ENCODE results near the gene HPCAL4. TPM values are rescaled to one million over a fixed set of nuclear protein-coding genes. Genes with fewer than 3 reads are reported as not detected.

The HPCAL4 gene
- total and polyA plus RNA-seq, 9 of the 15 experiments (the other 6 are each of a cell fraction or from before 2014, with no cell fraction given): 0.01 to 0.04 (median 0.04) TPM; not detected in 4

GRCh38 chr1:39727932-39728317, 36.7 kb upstream of the HPCAL4 start:
- Histone ChIP-seq H3K36me3 (ENCODE audit: control insufficient read depth, insufficient read depth, low read length) (no peaks in the 10 kb centered on the region), H4K20me1 (replicated peaks; ENCODE audit: control insufficient read depth, insufficient read depth, low read length) (no peaks in the 10 kb centered on the region), H3K9me1 (ENCODE audit: control insufficient read depth, insufficient read depth, low read length) (no peaks in the 10 kb centered on the region), H3K9ac (ENCODE audit: insufficient read depth in 1 of 2, low read depth in 2 of 2, low read length in 2 of 2) (peak overlapping the region in 1 of 2 experiments; percentile 14; a peak in 1 of 4 replicates), H3K4me3 (no peak overlapping the region), H3K27ac (ENCODE audit: extremely low read depth, low read depth, low read length) (no peak overlapping the region), H3K9me3 (replicated peaks; ENCODE audit: control insufficient read depth, insufficient read depth, low read depth, low read length) (no peaks in the 10 kb centered on the region), H3K79me2 (ENCODE audit: control insufficient read depth, insufficient read depth, low read length) (no peaks in the 10 kb centered on the region), H3K4me1 (replicated peaks in 1 of 2; ENCODE audit: control insufficient read depth in 2 of 2, insufficient read depth in 2 of 2, low read length in 2 of 2) (peaks cover 0 to 5% of the 10 kb centered on the region in 2 experiments; a peak in 2 of 5 replicates), H3K4me2 (ENCODE audit: insufficient read depth, low read length) (0 out of 2 replicates have a peak overlapping the region, but pooled peaks have one; percentile 17), H3K27me3 (ENCODE audit: control insufficient read depth in 2 of 2, insufficient read depth in 2 of 2, low read length in 2 of 2) (peaks cover 25 to 32% of the 10 kb centered on the region in 2 experiments), H2AFZ (ENCODE audit: low read depth, low read length) (no peak overlapping the region)
- intact Hi-C loops (cut with micrococcal nuclease): no loop called here
- in situ Hi-C loops (cut with MboI): no loop called here
- FAIRE-seq (no peak), DNase-seq (ENCODE audit: extremely low read depth in 1 of 4, low spot score in 3 of 4) (no peak), ATAC-seq (no peak)
- CTCF ChIA-PET (ENCODE audit: low intra/inter-chr PET ratio): no interaction called here
- WGBS (ENCODE audit: insufficient coverage, low coverage, missing lambda C conversion rate): 63% methylated on average over 14 of the region's 14 CpGs
- TF ChIP-seq NR2F6 (CRISPR knock-in tag; IDR thresholded peaks at IDR 0.05) (no peak), HLTF (IDR thresholded peaks at IDR 0.05) (no peak), ZKSCAN3 (CRISPR knock-in tag; IDR thresholded peaks at IDR 0.05) (no peak), MEF2D (tag; conservative IDR thresholded peaks at IDR 0.05; ENCODE audit: low read depth) (no peak)
- TF ChIP-seq, protein P1, sequence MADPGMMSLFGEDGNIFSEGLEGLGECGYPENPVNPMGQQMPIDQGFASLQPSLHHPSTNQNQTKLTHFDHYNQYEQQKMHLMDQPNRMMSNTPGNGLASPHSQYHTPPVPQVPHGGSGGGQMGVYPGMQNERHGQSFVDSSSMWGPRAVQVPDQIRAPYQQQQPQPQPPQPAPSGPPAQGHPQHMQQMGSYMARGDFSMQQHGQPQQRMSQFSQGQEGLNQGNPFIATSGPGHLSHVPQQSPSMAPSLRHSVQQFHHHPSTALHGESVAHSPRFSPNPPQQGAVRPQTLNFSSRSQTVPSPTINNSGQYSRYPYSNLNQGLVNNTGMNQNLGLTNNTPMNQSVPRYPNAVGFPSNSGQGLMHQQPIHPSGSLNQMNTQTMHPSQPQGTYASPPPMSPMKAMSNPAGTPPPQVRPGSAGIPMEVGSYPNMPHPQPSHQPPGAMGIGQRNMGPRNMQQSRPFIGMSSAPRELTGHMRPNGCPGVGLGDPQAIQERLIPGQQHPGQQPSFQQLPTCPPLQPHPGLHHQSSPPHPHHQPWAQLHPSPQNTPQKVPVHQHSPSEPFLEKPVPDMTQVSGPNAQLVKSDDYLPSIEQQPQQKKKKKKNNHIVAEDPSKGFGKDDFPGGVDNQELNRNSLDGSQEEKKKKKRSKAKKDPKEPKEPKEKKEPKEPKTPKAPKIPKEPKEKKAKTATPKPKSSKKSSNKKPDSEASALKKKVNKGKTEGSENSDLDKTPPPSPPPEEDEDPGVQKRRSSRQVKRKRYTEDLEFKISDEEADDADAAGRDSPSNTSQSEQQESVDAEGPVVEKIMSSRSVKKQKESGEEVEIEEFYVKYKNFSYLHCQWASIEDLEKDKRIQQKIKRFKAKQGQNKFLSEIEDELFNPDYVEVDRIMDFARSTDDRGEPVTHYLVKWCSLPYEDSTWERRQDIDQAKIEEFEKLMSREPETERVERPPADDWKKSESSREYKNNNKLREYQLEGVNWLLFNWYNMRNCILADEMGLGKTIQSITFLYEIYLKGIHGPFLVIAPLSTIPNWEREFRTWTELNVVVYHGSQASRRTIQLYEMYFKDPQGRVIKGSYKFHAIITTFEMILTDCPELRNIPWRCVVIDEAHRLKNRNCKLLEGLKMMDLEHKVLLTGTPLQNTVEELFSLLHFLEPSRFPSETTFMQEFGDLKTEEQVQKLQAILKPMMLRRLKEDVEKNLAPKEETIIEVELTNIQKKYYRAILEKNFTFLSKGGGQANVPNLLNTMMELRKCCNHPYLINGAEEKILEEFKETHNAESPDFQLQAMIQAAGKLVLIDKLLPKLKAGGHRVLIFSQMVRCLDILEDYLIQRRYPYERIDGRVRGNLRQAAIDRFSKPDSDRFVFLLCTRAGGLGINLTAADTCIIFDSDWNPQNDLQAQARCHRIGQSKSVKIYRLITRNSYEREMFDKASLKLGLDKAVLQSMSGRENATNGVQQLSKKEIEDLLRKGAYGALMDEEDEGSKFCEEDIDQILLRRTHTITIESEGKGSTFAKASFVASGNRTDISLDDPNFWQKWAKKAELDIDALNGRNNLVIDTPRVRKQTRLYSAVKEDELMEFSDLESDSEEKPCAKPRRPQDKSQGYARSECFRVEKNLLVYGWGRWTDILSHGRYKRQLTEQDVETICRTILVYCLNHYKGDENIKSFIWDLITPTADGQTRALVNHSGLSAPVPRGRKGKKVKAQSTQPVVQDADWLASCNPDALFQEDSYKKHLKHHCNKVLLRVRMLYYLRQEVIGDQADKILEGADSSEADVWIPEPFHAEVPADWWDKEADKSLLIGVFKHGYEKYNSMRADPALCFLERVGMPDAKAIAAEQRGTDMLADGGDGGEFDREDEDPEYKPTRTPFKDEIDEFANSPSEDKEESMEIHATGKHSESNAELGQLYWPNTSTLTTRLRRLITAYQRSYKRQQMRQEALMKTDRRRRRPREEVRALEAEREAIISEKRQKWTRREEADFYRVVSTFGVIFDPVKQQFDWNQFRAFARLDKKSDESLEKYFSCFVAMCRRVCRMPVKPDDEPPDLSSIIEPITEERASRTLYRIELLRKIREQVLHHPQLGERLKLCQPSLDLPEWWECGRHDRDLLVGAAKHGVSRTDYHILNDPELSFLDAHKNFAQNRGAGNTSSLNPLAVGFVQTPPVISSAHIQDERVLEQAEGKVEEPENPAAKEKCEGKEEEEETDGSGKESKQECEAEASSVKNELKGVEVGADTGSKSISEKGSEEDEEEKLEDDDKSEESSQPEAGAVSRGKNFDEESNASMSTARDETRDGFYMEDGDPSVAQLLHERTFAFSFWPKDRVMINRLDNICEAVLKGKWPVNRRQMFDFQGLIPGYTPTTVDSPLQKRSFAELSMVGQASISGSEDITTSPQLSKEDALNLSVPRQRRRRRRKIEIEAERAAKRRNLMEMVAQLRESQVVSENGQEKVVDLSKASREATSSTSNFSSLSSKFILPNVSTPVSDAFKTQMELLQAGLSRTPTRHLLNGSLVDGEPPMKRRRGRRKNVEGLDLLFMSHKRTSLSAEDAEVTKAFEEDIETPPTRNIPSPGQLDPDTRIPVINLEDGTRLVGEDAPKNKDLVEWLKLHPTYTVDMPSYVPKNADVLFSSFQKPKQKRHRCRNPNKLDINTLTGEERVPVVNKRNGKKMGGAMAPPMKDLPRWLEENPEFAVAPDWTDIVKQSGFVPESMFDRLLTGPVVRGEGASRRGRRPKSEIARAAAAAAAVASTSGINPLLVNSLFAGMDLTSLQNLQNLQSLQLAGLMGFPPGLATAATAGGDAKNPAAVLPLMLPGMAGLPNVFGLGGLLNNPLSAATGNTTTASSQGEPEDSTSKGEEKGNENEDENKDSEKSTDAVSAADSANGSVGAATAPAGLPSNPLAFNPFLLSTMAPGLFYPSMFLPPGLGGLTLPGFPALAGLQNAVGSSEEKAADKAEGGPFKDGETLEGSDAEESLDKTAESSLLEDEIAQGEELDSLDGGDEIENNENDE (IDR thresholded peaks at IDR 0.05; ENCODE audit: low read depth, low read length): no peak
- POLR2A ChIA-PET: interaction anchor here (0.7 to 1.3 kb wide), 2 partner anchors 8 to 10 kb away, joined by 3 read pairs; no protein-coding TSS in a partner anchor
- BruUV-seq (replicated peaks): no TSS peak
